MCF 10A (cell line): ENCODE results near the gene ATG5. TPM values are rescaled to one million over a fixed set of nuclear protein-coding genes. Genes with fewer than 3 reads are reported as not detected.
"Not testable (repeated sequence)": the region's sequence is repeated elsewhere in the genome, so short reads cannot be mapped to it uniquely, and the experiment has no call there.

Experiments
- BruUV-seq: library from RNA; stranded (reverse); fragments of 400-500 nt; replicated peaks from 2 replicates; lab custom pipeline; 2021; lab: Mats Ljungman, UMichigan
- CTCF ChIA-PET: fragments of 300-600 bp; sonication (Branson Sonifier 250); formaldehyde crosslinking; extraction: SDS; loops from one replicate; lab custom pipeline; 2021; ENCODE audit warnings: antibody characterized with exemption, inconsistent platforms; lab: Yijun Ruan, JAX
- POLR2A ChIA-PET: fragments of 300-600, 350-650 bp; sonication (Branson Sonifier 250); formaldehyde crosslinking; extraction: SDS; loops from one replicate; lab custom pipeline; 2020; ENCODE audit warnings: antibody characterized with exemption, inconsistent platforms; lab: Yijun Ruan, JAX
- DNase-seq: peaks from one replicate; pipeline ENCODE4 v3.0.0-alpha.2; 2018; ENCODE audit not compliant: unreplicated experiment
- H3K27ac Mint-ChIP-seq: one replicate; pipeline ENCODE4 v1.8.0; 2022; ENCODE audit warnings: mild to moderate bottlenecking, low read depth, mixed read lengths; ENCODE audit not compliant: unreplicated experiment
- H3K27me3 Mint-ChIP-seq: one replicate; pipeline ENCODE4 v1.8.0; 2022; ENCODE audit warnings: mixed read lengths; ENCODE audit not compliant: insufficient read depth, unreplicated experiment
- H3K36me3 Mint-ChIP-seq: one replicate; pipeline ENCODE4 v1.8.0; 2022; ENCODE audit warnings: mild to moderate bottlenecking, moderate library complexity, mixed read lengths; ENCODE audit not compliant: insufficient read depth, unreplicated experiment
- H3K4me1 Mint-ChIP-seq: one replicate; pipeline ENCODE4 v1.8.0; 2022; ENCODE audit warnings: mixed read lengths; ENCODE audit not compliant: insufficient read depth, unreplicated experiment
- H3K4me3 Mint-ChIP-seq: one replicate; pipeline ENCODE4 v1.8.0; 2022; ENCODE audit warnings: mild to moderate bottlenecking, moderate library complexity, mixed read lengths; ENCODE audit not compliant: unreplicated experiment
- H3K9me3 Mint-ChIP-seq: one replicate; pipeline ENCODE4 v1.8.0; 2022; ENCODE audit warnings: mixed read lengths; ENCODE audit not compliant: unreplicated experiment
- intact Hi-C: fragments of 100-400 bp; cut with micrococcal nuclease; formaldehyde crosslinking; loops from 2 replicates; pipeline ENCODE4 v1.14.1; 2022
- total RNA-seq: library from RNA; stranded (reverse); gene quantifications from 2 replicates; pipeline ENCODE4 v1.2.3, GENCODE V29; 2022
- TF ChIP-seq, protein P1 (sequence below): fragments of 200-600 bp; IDR thresholded peaks from one replicate; pipeline ENCODE4 v1.8.0; 2022; ENCODE audit warnings: antibody characterized with exemption, mild to moderate bottlenecking; ENCODE audit not compliant: unreplicated experiment

ATG5 gene
- total RNA-seq, 1 experiment from 2014 or later = 33.3 TPM

DNA sequence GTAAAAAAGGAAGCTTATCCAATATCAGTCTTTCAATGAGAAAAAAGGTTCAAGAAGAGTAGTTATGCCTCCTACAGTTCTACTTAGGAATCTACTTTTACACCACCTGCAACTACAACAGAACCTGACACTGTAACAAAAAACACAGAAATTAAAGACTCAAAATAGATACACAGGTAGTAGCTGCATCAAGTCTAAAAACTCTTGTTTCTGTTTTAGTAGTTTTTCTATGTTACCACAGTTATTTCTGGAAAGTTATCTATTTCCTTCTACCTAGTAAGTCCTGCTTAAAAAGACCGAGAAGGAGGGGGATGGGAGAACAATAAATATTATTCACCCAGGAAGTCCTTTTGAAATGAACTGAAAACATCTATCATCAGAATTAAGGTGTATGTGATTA lies 52.5 kb downstream of the ATG5 start:
- no peaks in the 10 kb centered on the region for H3K9me3 Mint-ChIP-seq
- H3K4me1 Mint-ChIP-seq = no peaks in the 10 kb centered on the region
- intact Hi-C loops = no loop called here
- H3K36me3 Mint-ChIP-seq = peaks cover 5% of the 10 kb centered on the region
- ChIA-PET CTCF (interaction anchor here (0.9 to 1.6 kb wide), 2 partner anchors 28 to 842 kb away, joined by 4 to 5 read pairs; no protein-coding TSS in a partner anchor), POLR2A (interaction anchor here (0.6 to 0.8 kb wide), 2 partner anchors 9 to 842 kb away, joined by 3 to 4 read pairs; no protein-coding TSS in a partner anchor)
- DNase-seq = no peak
- H3K4me3 Mint-ChIP-seq = no peak overlapping the region
- no TSS peak for BruUV-seq
- H3K27me3 Mint-ChIP-seq = no peaks in the 10 kb centered on the region
- no peak overlapping the region for H3K27ac Mint-ChIP-seq
- TF ChIP-seq, protein P1, sequence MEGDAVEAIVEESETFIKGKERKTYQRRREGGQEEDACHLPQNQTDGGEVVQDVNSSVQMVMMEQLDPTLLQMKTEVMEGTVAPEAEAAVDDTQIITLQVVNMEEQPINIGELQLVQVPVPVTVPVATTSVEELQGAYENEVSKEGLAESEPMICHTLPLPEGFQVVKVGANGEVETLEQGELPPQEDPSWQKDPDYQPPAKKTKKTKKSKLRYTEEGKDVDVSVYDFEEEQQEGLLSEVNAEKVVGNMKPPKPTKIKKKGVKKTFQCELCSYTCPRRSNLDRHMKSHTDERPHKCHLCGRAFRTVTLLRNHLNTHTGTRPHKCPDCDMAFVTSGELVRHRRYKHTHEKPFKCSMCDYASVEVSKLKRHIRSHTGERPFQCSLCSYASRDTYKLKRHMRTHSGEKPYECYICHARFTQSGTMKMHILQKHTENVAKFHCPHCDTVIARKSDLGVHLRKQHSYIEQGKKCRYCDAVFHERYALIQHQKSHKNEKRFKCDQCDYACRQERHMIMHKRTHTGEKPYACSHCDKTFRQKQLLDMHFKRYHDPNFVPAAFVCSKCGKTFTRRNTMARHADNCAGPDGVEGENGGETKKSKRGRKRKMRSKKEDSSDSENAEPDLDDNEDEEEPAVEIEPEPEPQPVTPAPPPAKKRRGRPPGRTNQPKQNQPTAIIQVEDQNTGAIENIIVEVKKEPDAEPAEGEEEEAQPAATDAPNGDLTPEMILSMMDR = no peak

DNA sequence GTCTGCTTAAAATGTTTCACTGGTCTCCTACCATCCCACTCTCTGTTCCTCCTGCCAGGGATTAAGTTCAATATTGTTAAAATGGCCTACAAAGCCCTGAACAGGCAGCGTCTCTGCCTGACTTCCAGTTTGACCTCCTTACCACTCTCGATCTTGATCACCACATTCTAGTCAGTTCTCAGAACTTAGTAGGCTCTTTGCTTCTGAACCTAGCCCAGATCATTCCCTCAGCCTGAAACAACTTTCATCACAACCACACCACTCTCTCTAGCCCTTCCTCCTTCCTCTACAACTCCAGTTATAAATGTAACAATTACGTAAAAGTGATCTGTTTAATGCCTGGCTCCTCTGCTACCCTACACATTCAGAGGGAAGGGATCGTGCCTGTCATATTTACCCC lies 53.3 kb downstream of the ATG5 start:
- ChIA-PET POLR2A (interaction anchor here (0.6 kb wide), 1 partner anchor 841 kb away, joined by 3 read pairs; no protein-coding TSS in a partner anchor), CTCF (no interaction called here)
- BruUV-seq = no TSS peak
- no peak for DNase-seq
- TF ChIP-seq, protein P1 = no peak
- intact Hi-C loops = no loop called here
- H3K9me3 Mint-ChIP-seq = no peaks in the 10 kb centered on the region
- no peaks in the 10 kb centered on the region for H3K27me3 Mint-ChIP-seq
- H3K27ac Mint-ChIP-seq = no peak overlapping the region
- H3K4me3 Mint-ChIP-seq = no peak overlapping the region
- H3K4me1 Mint-ChIP-seq = no peaks in the 10 kb centered on the region
- H3K36me3 Mint-ChIP-seq = peaks cover 5% of the 10 kb centered on the region

GRCh38 chr6:106270414-106270813 lies 55.1 kb downstream of the ATG5 start:
- Mint-ChIP-seq H3K27ac (no peak overlapping the region), H3K4me1 (no peaks in the 10 kb centered on the region), H3K36me3 (no peaks in the 10 kb centered on the region), H3K4me3 (no peak overlapping the region), H3K9me3 (peaks cover 8% of the 10 kb centered on the region), H3K27me3 (no peaks in the 10 kb centered on the region)
- ChIA-PET CTCF (interaction anchor here (0.9 to 1.3 kb wide), 2 partner anchors 8 to 839 kb away, joined by 3 to 4 read pairs; no protein-coding TSS in a partner anchor), POLR2A (no interaction called here)
- TF ChIP-seq, protein P1 = no peak
- intact Hi-C loops = no loop called here
- no peak for DNase-seq
- BruUV-seq = no TSS peak

DNA sequence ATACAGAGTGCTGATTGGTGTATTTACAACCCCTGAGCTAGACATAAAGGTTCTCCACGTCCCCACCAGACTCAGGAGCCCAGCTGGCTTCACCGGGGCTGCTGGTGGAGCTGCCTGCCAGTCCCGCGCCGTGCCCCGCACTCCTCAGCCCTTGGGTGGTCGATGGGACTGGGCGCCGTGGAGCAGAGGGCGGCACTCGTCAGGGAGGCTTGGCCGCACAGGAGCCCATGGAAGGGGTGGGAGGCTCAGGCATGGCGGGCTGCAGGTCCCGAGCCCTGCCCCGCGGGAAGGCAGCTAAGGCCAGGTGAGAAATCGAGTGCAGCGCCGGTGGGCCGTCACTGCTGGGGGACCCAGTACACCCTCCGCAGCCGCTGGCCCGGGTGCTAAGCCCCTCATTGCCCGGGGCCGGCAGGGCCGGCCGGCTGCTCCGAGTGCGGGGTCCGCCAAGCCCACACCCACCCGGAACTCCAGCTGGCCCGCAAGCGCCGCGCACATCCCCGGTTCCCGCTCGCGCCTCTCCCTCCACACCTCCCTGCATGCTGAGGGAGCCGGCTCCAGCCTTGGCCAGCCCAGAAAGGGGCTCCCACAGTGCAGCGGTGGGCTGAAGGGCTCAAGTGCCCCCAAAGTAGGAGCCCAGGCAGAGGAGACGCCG lies 56.2 kb downstream of the ATG5 start:
- H3K27ac Mint-ChIP-seq, intact Hi-C loops, H3K36me3 Mint-ChIP-seq, DNase-seq, H3K4me1 Mint-ChIP-seq, BruUV-seq, H3K27me3 Mint-ChIP-seq, H3K4me3 Mint-ChIP-seq, POLR2A ChIA-PET: not testable (repeated sequence)
- CTCF ChIA-PET = interaction anchor here (0.6 kb wide), 1 partner anchor 952 kb away, joined by 3 read pairs; no protein-coding TSS in a partner anchor
- peaks cover 18% of the 10 kb centered on the region for H3K9me3 Mint-ChIP-seq

- H3K9me3 Mint-ChIP-seq = peaks cover 23% of the 10 kb centered on the region
- CTCF ChIA-PET = interaction anchor here (0.6 kb wide), 1 partner anchor 951 kb away, joined by 3 read pairs; no protein-coding TSS in a partner anchor
- H3K27ac Mint-ChIP-seq, H3K36me3 Mint-ChIP-seq, H3K27me3 Mint-ChIP-seq, POLR2A ChIA-PET, H3K4me3 Mint-ChIP-seq, BruUV-seq, DNase-seq, intact Hi-C loops, H3K4me1 Mint-ChIP-seq: not testable (repeated sequence)
Observed at GRCh38 chr6:106268500-106268899, 57.1 kb downstream of the ATG5 start.

- intact Hi-C loops, H3K36me3 Mint-ChIP-seq, H3K4me3 Mint-ChIP-seq, H3K27ac Mint-ChIP-seq, BruUV-seq, DNase-seq, H3K27me3 Mint-ChIP-seq: not testable (repeated sequence)
- CTCF ChIA-PET = interaction anchor here (0.6 kb wide), 2 partner anchors 24 to 47 kb away, joined by 3 read pairs; no protein-coding TSS in a partner anchor
- Mint-ChIP-seq H3K9me3 (peaks cover 23% of the 10 kb centered on the region), H3K4me1 (peaks cover 16% of the 10 kb centered on the region)
- POLR2A ChIA-PET = interaction anchor here (0.8 to 1.7 kb wide), 2 partner anchors 10 to 12 kb away, joined by 4 to 5 read pairs; no protein-coding TSS in a partner anchor
Observed at GRCh38 chr6:106264433-106264832, 61.1 kb downstream of the ATG5 start.

- ChIA-PET POLR2A (interaction anchor here (1.1 to 1.5 kb wide), 2 partner anchors 11 to 173 kb away, joined by 4 to 5 read pairs; no protein-coding TSS in a partner anchor), CTCF (interaction anchor here (0.6 kb wide), 1 partner anchor 1076 kb away, joined by 3 read pairs; no protein-coding TSS in a partner anchor)
- BruUV-seq, H3K9me3 Mint-ChIP-seq, H3K27me3 Mint-ChIP-seq, H3K27ac Mint-ChIP-seq, DNase-seq, H3K36me3 Mint-ChIP-seq, intact Hi-C loops, H3K4me3 Mint-ChIP-seq: not testable (repeated sequence)
- peaks cover 20% of the 10 kb centered on the region for H3K4me1 Mint-ChIP-seq
Observed at GRCh38 chr6:106259748-106260147, 65.8 kb downstream of the ATG5 start.
